ENCODE measurements around the gene F12.

F12 gene

GRCh38 chr5:177386542-177386941 is 22.8 kb downstream of the F12 start:
- H3K27me3 ChIP-seq (ENCODE audit: control insufficient read depth, insufficient read depth, low read length), result no peaks in the 10 kb centered on the region

GRCh38 chr5:177385720-177386119 is 23.6 kb downstream of the F12 start:
- Histone ChIP-seq H3K9me3 (ENCODE audit: control insufficient read depth, low read length) (no peaks in the 10 kb centered on the region), H3K9ac (no peak overlapping the region), H3K79me2 (no peaks in the 10 kb centered on the region), H3K27ac (no peak overlapping the region), H3K36me3 (ENCODE audit: control insufficient read depth, insufficient read depth, low read length) (no peaks in the 10 kb centered on the region), H3K27me3 (ENCODE audit: control insufficient read depth, insufficient read depth, low read length) (no peaks in the 10 kb centered on the region), H3K4me1 (peaks cover 4% of the 10 kb centered on the region), H3K4me2 (ENCODE audit: low read length) (no peak overlapping the region), H2AFZ (no peak overlapping the region), H3K4me3 (ENCODE audit: low read depth, low read length) (no peak overlapping the region)
- TF ChIP-seq CTCF (IDR thresholded peaks at IDR 0.05), result no peak

More at GRCh38 chr5:177386542-177386941, 22.8 kb downstream of the F12 start:
- H3K79me2 ChIP-seq, result no peaks in the 10 kb centered on the region
- no peak overlapping the region for H3K27ac ChIP-seq
- H2AFZ ChIP-seq, result no peak overlapping the region
- no peaks in the 10 kb centered on the region for H3K9me3 ChIP-seq (ENCODE audit: control insufficient read depth, low read length)
- no peak overlapping the region for H3K4me3 ChIP-seq (ENCODE audit: low read depth, low read length)
- no peak overlapping the region for H3K4me2 ChIP-seq (ENCODE audit: low read length)
- no peaks in the 10 kb centered on the region for H3K4me1 ChIP-seq
- no peaks in the 10 kb centered on the region for H3K36me3 ChIP-seq (ENCODE audit: control insufficient read depth, insufficient read depth, low read length)
- no peak for TF ChIP-seq CTCF (IDR thresholded peaks at IDR 0.05)
- H3K9ac ChIP-seq, result no peak overlapping the region

- H3K4me2 ChIP-seq (ENCODE audit: low read length), result no peak within 1 kb of the TSS
Observed at GRCh38 chr5:177384134-177384533, 25.2 kb downstream of the F12 start, which contains the start of gene SLC34A1. TSS of gene SLC34A1 (plus strand) at chr5:177384434. CDS start at chr5:177385742, 1,308 bp downstream.

GRCh38 chr5:177383181-177383580 is 26.2 kb downstream of the F12 start:
- Histone ChIP-seq H3K36me3 (ENCODE audit: control insufficient read depth, insufficient read depth, low read length) (no peaks in the 10 kb centered on the region), H3K27ac (no peak overlapping the region), H3K9me3 (ENCODE audit: control insufficient read depth, low read length) (no peaks in the 10 kb centered on the region), H2AFZ (no peak overlapping the region), H3K27me3 (ENCODE audit: control insufficient read depth, insufficient read depth, low read length) (no peaks in the 10 kb centered on the region), H3K4me2 (ENCODE audit: low read length) (no peak overlapping the region), H3K79me2 (no peaks in the 10 kb centered on the region), H3K9ac (no peak overlapping the region), H3K4me3 (ENCODE audit: low read depth, low read length) (no peak overlapping the region), H3K4me1 (peaks cover 4% of the 10 kb centered on the region)
- no peak for TF ChIP-seq CTCF (IDR thresholded peaks at IDR 0.05)

More at GRCh38 chr5:177384134-177384533, 25.2 kb downstream of the F12 start, which contains the start of gene SLC34A1:
- H3K9me3 ChIP-seq (ENCODE audit: control insufficient read depth, low read length), result no peaks in the 10 kb centered on the region
- no peak within 1 kb of the TSS for H3K4me3 ChIP-seq (ENCODE audit: low read depth, low read length)
- no peak within 1 kb of the TSS for H2AFZ ChIP-seq
- no peak for TF ChIP-seq CTCF (IDR thresholded peaks at IDR 0.05)
- peaks cover 4% of the 10 kb centered on the region for H3K4me1 ChIP-seq
- no peak within 1 kb of the TSS for H3K9ac ChIP-seq
- no peaks in the 10 kb centered on the region for H3K36me3 ChIP-seq (ENCODE audit: control insufficient read depth, insufficient read depth, low read length)
- H3K27ac ChIP-seq, result no peak within 1 kb of the TSS
- H3K79me2 ChIP-seq, result no peaks in the 10 kb centered on the region
- no peaks in the 10 kb centered on the region for H3K27me3 ChIP-seq (ENCODE audit: control insufficient read depth, insufficient read depth, low read length)

GRCh38 chr5:177382423-177383029 is 26.8 kb downstream of the F12 start:
- H3K79me2 ChIP-seq, result no peaks in the 10 kb centered on the region
- no peak overlapping the region for H3K4me3 ChIP-seq (ENCODE audit: low read depth, low read length)
- peak; percentile 24 for TF ChIP-seq CTCF (IDR thresholded peaks at IDR 0.05)
- H2AFZ ChIP-seq, result peak overlapping the region; percentile 25
- H3K36me3 ChIP-seq (ENCODE audit: control insufficient read depth, insufficient read depth, low read length), result no peaks in the 10 kb centered on the region
- no peaks in the 10 kb centered on the region for H3K27me3 ChIP-seq (ENCODE audit: control insufficient read depth, insufficient read depth, low read length)
- no peaks in the 10 kb centered on the region for H3K9me3 ChIP-seq (ENCODE audit: control insufficient read depth, low read length)
- H3K4me2 ChIP-seq (ENCODE audit: low read length), result no peak overlapping the region
- no peak overlapping the region for H3K27ac ChIP-seq
- peaks cover 4% of the 10 kb centered on the region for H3K4me1 ChIP-seq
- H3K9ac ChIP-seq, result no peak overlapping the region

Data from parathyroid adenoma (tissue), 2 donors.